Measurements from ENCODE around the gene FCRLB. TPM values are rescaled to one million over a fixed set of nuclear protein-coding genes. Genes with fewer than 3 reads are reported as not detected.
A peak's percentile ranks its signal among the peaks of the same experiment; 100 is the strongest.

Gene FCRLB
- total and polyA plus RNA-seq, 4 donors: 0.33 to 2.9 (median 0.57) TPM

- TF ChIP-seq YY1 (IDR thresholded peaks at IDR 0.05): no peak
These were observed 15.1 kb downstream of the FCRLB start (continued) for GRCh38 chr1:161736335-161736969.

- no peak overlapping the region for H3K9ac ChIP-seq (ENCODE audit: low read depth in 1 of 2, low read length in 2 of 2)
- no peaks in the 10 kb centered on the region for H3K4me1 ChIP-seq (ENCODE audit: control insufficient read depth in 4 of 4, insufficient read depth in 4 of 4, low read length in 3 of 4)
- no peaks in the 10 kb centered on the region for H3K36me3 ChIP-seq (ENCODE audit: control insufficient read depth in 4 of 4, insufficient read depth in 3 of 4, low read depth in 1 of 4, low read length in 3 of 4)
- no peaks in the 10 kb centered on the region for H3K9me3 ChIP-seq (ENCODE audit: control insufficient read depth in 4 of 4, low read length in 3 of 4)
- no peak overlapping the region for H3K4me3 ChIP-seq (ENCODE audit: low read depth in 1 of 3, low read length in 3 of 3)
- 93% methylated on average over 2 of the region's 2 CpGs for WGBS
- no peaks in the 10 kb centered on the region for H3K27me3 ChIP-seq (ENCODE audit: control insufficient read depth in 4 of 4, insufficient read depth in 4 of 4, low read length in 3 of 4)
- no peak for TF ChIP-seq RXRA (IDR thresholded peaks at IDR 0.05)
- TF ChIP-seq ATF3 (IDR thresholded peaks at IDR 0.05): no peak
- no peak for TF ChIP-seq HNF4G (IDR thresholded peaks at IDR 0.05)
- TF ChIP-seq NR2F2 (IDR thresholded peaks at IDR 0.05): no peak
- no peak for TF ChIP-seq MAX (IDR thresholded peaks at IDR 0.05)
- no peak for TF ChIP-seq ZBTB33 (IDR thresholded peaks at IDR 0.05)
- H3K27ac ChIP-seq (ENCODE audit: low read depth in 1 of 2, low read length in 2 of 2): no peak overlapping the region
- DNase-seq (ENCODE audit: low spot score): no peak
These were observed 16.3 kb downstream of the FCRLB start for GRCh38 chr1:161737625-161738024.

- H3K9ac ChIP-seq (ENCODE audit: low read depth in 1 of 2, low read length in 2 of 2): no peak overlapping the region
- no peak overlapping the region for H3K4me3 ChIP-seq (ENCODE audit: low read depth in 1 of 3, low read length in 3 of 3)
- H3K4me1 ChIP-seq (ENCODE audit: control insufficient read depth in 4 of 4, insufficient read depth in 4 of 4, low read length in 3 of 4): no peaks in the 10 kb centered on the region
- H3K36me3 ChIP-seq (ENCODE audit: control insufficient read depth in 4 of 4, insufficient read depth in 3 of 4, low read depth in 1 of 4, low read length in 3 of 4): no peaks in the 10 kb centered on the region
- no peaks in the 10 kb centered on the region for H3K9me3 ChIP-seq (ENCODE audit: control insufficient read depth in 4 of 4, low read length in 3 of 4)
- TF ChIP-seq RAD21 (IDR thresholded peaks at IDR 0.05) (peak; percentile 89 to 90), CTCF (IDR thresholded peaks at IDR 0.05; ENCODE audit: low read depth, low read length, missing input control) (peak; percentile 50), SP1 (IDR thresholded peaks at IDR 0.05) (no peak)
- H3K27me3 ChIP-seq (ENCODE audit: control insufficient read depth in 4 of 4, insufficient read depth in 4 of 4, low read length in 3 of 4): no peaks in the 10 kb centered on the region
- H3K27ac ChIP-seq (ENCODE audit: low read depth in 1 of 2, low read length in 2 of 2): no peak overlapping the region
- no peak for DNase-seq (ENCODE audit: low spot score)
- WGBS: 81% methylated on average over 4 of the region's 4 CpGs
These were observed 17.4 kb downstream of the FCRLB start for GRCh38 chr1:161738627-161739287.
